Osteoblast (primary cell): ENCODE measurements around the gene CDC37L1. TPM values are rescaled to one million over a fixed set of nuclear protein-coding genes. Genes with fewer than 3 reads are reported as not detected.
A peak's percentile ranks its signal among the peaks of the same experiment; 100 is the strongest.

Experiments used
- DNase-seq: peaks from one replicate; pipeline ENCODE4 v3.0.0; 2011; ENCODE audit warnings: low spot score, mixed read lengths; ENCODE audit not compliant: insufficient read length; ENCODE audit errors: missing footprints
- H2AFZ ChIP-seq: 2 replicates; pipeline ENCODE4 v1.6.0; 2011; ENCODE audit warnings: mild to moderate bottlenecking, low read length
- H3K27ac ChIP-seq: 2 replicates; pipeline ENCODE4 v1.5.1; 2011; ENCODE audit warnings: mild to moderate bottlenecking, low read depth, low read length, moderate library complexity
- H3K27me3 ChIP-seq: 2 replicates; pipeline ENCODE4 v1.6.0; 2012; ENCODE audit warnings: mild to moderate bottlenecking, control low read depth, inconsistent platforms, low read length, moderate library complexity; ENCODE audit not compliant: insufficient read depth
- H3K36me3 ChIP-seq: 2 replicates; pipeline ENCODE4 v1.5.1; 2011; ENCODE audit warnings: mild to moderate bottlenecking, low read length, control low read depth, moderate library complexity; ENCODE audit not compliant: insufficient read depth
- H3K4me1 ChIP-seq: 2 replicates; pipeline ENCODE4 v1.5.1; 2011; ENCODE audit warnings: mild to moderate bottlenecking, low read length, control low read depth, moderate library complexity; ENCODE audit not compliant: insufficient read depth
- H3K4me2 ChIP-seq: 2 replicates; pipeline ENCODE4 v1.6.0; 2011; ENCODE audit warnings: mild to moderate bottlenecking, low read length; ENCODE audit not compliant: insufficient read depth
- H3K4me3 ChIP-seq: fragments of 200-600 bp; sonication (generic); 3 replicates; pipeline ENCODE4 v1.5.1; 2012; ENCODE audit warnings: mild to moderate bottlenecking, low read length, inconsistent platforms; ENCODE audit not compliant: insufficient read depth
- H3K79me2 ChIP-seq: 2 replicates; pipeline ENCODE4 v1.6.0; 2012; ENCODE audit warnings: mild to moderate bottlenecking, low read length, control low read depth, inconsistent platforms; ENCODE audit not compliant: insufficient read depth
- H3K9me3 ChIP-seq: 2 replicates; pipeline ENCODE4 v1.5.1; 2011; ENCODE audit warnings: low read depth, low read length, control low read depth
- H4K20me1 ChIP-seq: 2 replicates; pipeline ENCODE4 v1.6.0; 2012; ENCODE audit warnings: mild to moderate bottlenecking, low read length, control low read depth; ENCODE audit not compliant: insufficient read depth
- CTCF ChIP-seq: IDR thresholded peaks from 2 replicates; pipeline ENCODE4 v1.5.1; 2011; ENCODE audit warnings: mild to moderate bottlenecking, low read depth, low read length, moderate library complexity; ENCODE audit errors: extremely low read depth
- total RNA-seq: library from RNA; depleted of rRNA; stranded (reverse); fragments of >200 nt; gene quantifications from 2 replicates; pipeline ENCODE4 v1.2.3, GENCODE V29; 2012

CDC37L1 gene
- total RNA-seq, 1 donor: 29.3 TPM

- H3K4me1 ChIP-seq: peaks cover 38% of the 10 kb centered on the region
- DNase-seq: no peak
- no peak overlapping the region for H3K4me3 ChIP-seq
- no peak for TF ChIP-seq CTCF
- H3K4me2 ChIP-seq: no peak overlapping the region
- H3K36me3 ChIP-seq: peaks cover 45% of the 10 kb centered on the region
- H3K27ac ChIP-seq: peak overlapping the region; percentile 62
- no peaks in the 10 kb centered on the region for H3K9me3 ChIP-seq
- H3K27me3 ChIP-seq: no peaks in the 10 kb centered on the region
- peaks cover 53% of the 10 kb centered on the region for H3K79me2 ChIP-seq
- no peak overlapping the region for H2AFZ ChIP-seq
- H4K20me1 ChIP-seq: peaks cover 15% of the 10 kb centered on the region
Measured at GRCh38 chr9:4689021-4689420, 9.7 kb downstream of the CDC37L1 start.

DNA sequence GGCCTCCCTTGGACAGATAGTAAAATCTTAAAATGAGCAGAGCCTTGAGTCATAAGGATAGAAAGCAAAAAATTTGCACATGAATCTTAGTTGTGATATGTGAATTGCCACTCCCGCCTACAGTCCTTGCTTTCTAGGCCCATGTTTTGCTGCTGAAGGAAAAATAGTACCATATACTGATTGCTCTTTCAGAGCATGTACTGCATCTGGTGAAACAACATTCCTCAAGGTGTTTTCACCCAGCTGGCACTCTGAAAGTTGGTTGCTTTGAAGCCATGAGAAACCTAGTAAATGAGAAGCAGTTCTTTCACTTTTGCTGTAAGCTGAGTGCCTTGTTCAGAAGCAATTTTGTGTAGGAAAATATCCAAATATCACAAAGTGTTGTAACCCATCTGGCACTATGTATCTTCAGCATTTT is 10.3 kb downstream of the CDC37L1 start:
- DNase-seq: no peak
- peaks cover 49% of the 10 kb centered on the region for H3K36me3 ChIP-seq
- no peak for TF ChIP-seq CTCF
- H3K9me3 ChIP-seq: no peaks in the 10 kb centered on the region
- H3K4me2 ChIP-seq: peak overlapping the region; percentile 41
- H3K27ac ChIP-seq: peak overlapping the region; percentile 62
- peaks cover 38% of the 10 kb centered on the region for H3K4me1 ChIP-seq
- peaks cover 11% of the 10 kb centered on the region for H4K20me1 ChIP-seq
- no peak overlapping the region for H2AFZ ChIP-seq
- no peak overlapping the region for H3K4me3 ChIP-seq
- peaks cover 51% of the 10 kb centered on the region for H3K79me2 ChIP-seq
- no peaks in the 10 kb centered on the region for H3K27me3 ChIP-seq

GRCh38 chr9:4690144-4690543 is 10.8 kb downstream of the CDC37L1 start:
- Histone ChIP-seq H3K27me3 (no peaks in the 10 kb centered on the region), H3K4me3 (no peak overlapping the region), H3K79me2 (peaks cover 51% of the 10 kb centered on the region), H3K9me3 (no peaks in the 10 kb centered on the region), H3K4me1 (peaks cover 38% of the 10 kb centered on the region), H3K27ac (peak overlapping the region; percentile 62), H3K4me2 (peak overlapping the region; percentile 41), H2AFZ (no peak overlapping the region), H4K20me1 (peaks cover 8% of the 10 kb centered on the region), H3K36me3 (peaks cover 48% of the 10 kb centered on the region)
- TF ChIP-seq CTCF: no peak
- no peak for DNase-seq

GRCh38 chr9:4691795-4692194 is 12.4 kb downstream of the CDC37L1 start:
- TF ChIP-seq CTCF: no peak
- no peaks in the 10 kb centered on the region for H3K27me3 ChIP-seq
- no peak overlapping the region for H3K4me2 ChIP-seq
- peaks cover 55% of the 10 kb centered on the region for H3K79me2 ChIP-seq
- H4K20me1 ChIP-seq: peaks cover 6% of the 10 kb centered on the region
- H3K36me3 ChIP-seq: peaks cover 36% of the 10 kb centered on the region
- no peak overlapping the region for H2AFZ ChIP-seq
- DNase-seq: peak; percentile 74
- H3K4me1 ChIP-seq: peaks cover 28% of the 10 kb centered on the region
- peak overlapping the region; percentile 72 for H3K27ac ChIP-seq
- H3K4me3 ChIP-seq: no peak overlapping the region
- H3K9me3 ChIP-seq: no peaks in the 10 kb centered on the region
